Measurements from ENCODE around the gene ANKRD31. TPM values are rescaled to one million over a fixed set of nuclear protein-coding genes. Genes with fewer than 3 reads are reported as not detected.

The ANKRD31 gene
- total RNA-seq, 2 donors from 2014 or later: 0.41 to 3.7 TPM

GRCh38 chr5:75021800-75022199 lies 214.9 kb downstream of the ANKRD31 start:
- H3K9me3 ChIP-seq: no peaks in the 10 kb centered on the region
- no peaks in the 10 kb centered on the region for H3K27me3 ChIP-seq (replicated peaks; ENCODE audit: insufficient read depth)
- no peak overlapping the region for H3K4me3 ChIP-seq
- no peaks in the 10 kb centered on the region for H3K4me1 ChIP-seq (replicated peaks)
- intact Hi-C loops (cut with DNase I): no loop called here
- no peak overlapping the region for H3K27ac ChIP-seq
- no peaks in the 10 kb centered on the region for H3K36me3 ChIP-seq
- TF ChIP-seq POLR2AphosphoS5 (IDR thresholded peaks at IDR 0.05) (no peak), POLR2A (IDR thresholded peaks at IDR 0.05) (no peak), CTCF (IDR thresholded peaks at IDR 0.05) (no peak)
- 73% methylated on average over 4 of the region's 4 CpGs for WGBS
- no peak for DNase-seq (ENCODE audit: low spot score)

GRCh38 chr5:75021219-75021618 lies 215.5 kb downstream of the ANKRD31 start:
- TF ChIP-seq POLR2AphosphoS5 (IDR thresholded peaks at IDR 0.05): no peak
- no peak for TF ChIP-seq POLR2A (IDR thresholded peaks at IDR 0.05)
- no peak for TF ChIP-seq CTCF (IDR thresholded peaks at IDR 0.05)
- no peaks in the 10 kb centered on the region for H3K4me1 ChIP-seq (replicated peaks)
- no peaks in the 10 kb centered on the region for H3K27me3 ChIP-seq (replicated peaks; ENCODE audit: insufficient read depth)
- DNase-seq (ENCODE audit: low spot score): no peak
- intact Hi-C loops (cut with DNase I): no loop called here
- WGBS: 65% methylated on average over 3 of the region's 3 CpGs
- H3K27ac ChIP-seq: no peak overlapping the region
- no peaks in the 10 kb centered on the region for H3K9me3 ChIP-seq
- H3K4me3 ChIP-seq: no peak overlapping the region
- no peaks in the 10 kb centered on the region for H3K36me3 ChIP-seq

- no peak overlapping the region for H3K4me3 ChIP-seq
- TF ChIP-seq CTCF (IDR thresholded peaks at IDR 0.05): no peak
- TF ChIP-seq POLR2A (IDR thresholded peaks at IDR 0.05): no peak
- TF ChIP-seq POLR2AphosphoS5 (IDR thresholded peaks at IDR 0.05): no peak
- intact Hi-C loops (cut with DNase I): no loop called here
- WGBS: 79% methylated on average over 10 of the region's 10 CpGs
- no peaks in the 10 kb centered on the region for H3K36me3 ChIP-seq
- H3K27ac ChIP-seq: no peak overlapping the region
- H3K9me3 ChIP-seq: no peaks in the 10 kb centered on the region
- DNase-seq (ENCODE audit: low spot score): no peak
- no peaks in the 10 kb centered on the region for H3K4me1 ChIP-seq (replicated peaks)
- no peaks in the 10 kb centered on the region for H3K27me3 ChIP-seq (replicated peaks; ENCODE audit: insufficient read depth)
These were observed 216.5 kb downstream of the ANKRD31 start for GRCh38 chr5:75020016-75020656.

- H3K4me3 ChIP-seq: no peak overlapping the region
- TF ChIP-seq POLR2AphosphoS5 (IDR thresholded peaks at IDR 0.05): no peak
- TF ChIP-seq POLR2A (IDR thresholded peaks at IDR 0.05): no peak
- no peak overlapping the region for H3K27ac ChIP-seq
- DNase-seq (ENCODE audit: low spot score): no peak
- no peaks in the 10 kb centered on the region for H3K27me3 ChIP-seq (replicated peaks; ENCODE audit: insufficient read depth)
- H3K4me1 ChIP-seq (replicated peaks): no peaks in the 10 kb centered on the region
- WGBS: 80% methylated on average over 7 of the region's 7 CpGs
- H3K36me3 ChIP-seq: no peaks in the 10 kb centered on the region
- H3K9me3 ChIP-seq: no peaks in the 10 kb centered on the region
- intact Hi-C loops (cut with DNase I): no loop called here
These were observed 217.7 kb downstream of the ANKRD31 start for GRCh38 chr5:75018805-75019587.

Small RNA genes lying within 50 kb of the gene (small RNA-seq; reads per million reads assigned to genes)
- gene SUMO2P5: 0 reads per million in 2 donors

Other genes with a start within 250 kb of the ANKRD31 start
- 1 to 10 TPM; 1.3 to 1.4 TPM for gene GCNT4, start 184.3 kb downstream of the ANKRD31 start, total RNA-seq
- gene HMGCR, start 100.3 kb upstream of the ANKRD31 start, total RNA-seq: 10 to 100 TPM; 20.6 to 38.2 TPM

Data from prostate gland (tissue), 2 donors.